Mammary epithelial cell (primary cell): Measurements from ENCODE around the gene DEFB131B.

Source experiments
- CTCF ChIP-seq, 2 donors: IDR thresholded peaks in 1 of 2; conservative IDR thresholded peaks in 1 of 2; 2 replicates each; pipeline ENCODE4 v1.5.1; 2011 to 2012; ENCODE audit warnings: inconsistent platforms in 2 of 2, low read length in 2 of 2, mild to moderate bottlenecking in 2 of 2, control low read depth in 1 of 2, low read depth in 1 of 2; ENCODE audit not compliant: insufficient read depth in 1 of 2; ENCODE audit errors: extremely low read depth in 1 of 2
- EZH2 ChIP-seq: IDR thresholded peaks from 2 replicates; pipeline ENCODE4 v1.6.1; 2012; ENCODE audit warnings: low read length, inconsistent platforms, borderline replicate concordance

- no peak for TF ChIP-seq EZH2
- no peak for TF ChIP-seq CTCF (conservative IDR thresholded peaks at IDR 0.05 in 1 of 2, IDR thresholded peaks at IDR 0.05 in 1 of 2; ENCODE audit: extremely low read depth in 1 of 2, insufficient read depth in 1 of 2, low read depth in 1 of 2, low read length in 2 of 2)
Measured at GRCh38 chr11:71928737-71929443, 50.6 kb downstream of the DEFB131B start, which contains the start of gene RNF121.
